ENCODE measurements around the gene ACKR2. TPM values are rescaled to one million over a fixed set of nuclear protein-coding genes. Genes with fewer than 3 reads are reported as not detected.
"Not testable (repeated sequence)": the region's sequence is repeated elsewhere in the genome, so short reads cannot be mapped to it uniquely, and the experiment has no call there.

The ACKR2 gene
- total RNA-seq, 1 donor from 2014 or later, result 0.43 TPM

GRCh38 chr3:42876401-42876800 lies 67.2 kb downstream of the ACKR2 start:
- intact Hi-C loops (cut with DNase I), result no loop called here
- DNase-seq, result no peak
- no peak for ATAC-seq (ENCODE audit: poor library complexity)

GRCh38 chr3:42876940-42877720 lies 67.9 kb downstream of the ACKR2 start:
- ATAC-seq (ENCODE audit: poor library complexity) (no peak), DNase-seq (no peak)
- intact Hi-C loops (cut with DNase I), result no loop called here

GRCh38 chr3:42877881-42878280 lies 68.6 kb downstream of the ACKR2 start:
- intact Hi-C loops (cut with DNase I), result no loop called here
- ATAC-seq (ENCODE audit: poor library complexity), result no peak
- DNase-seq, result no peak

GRCh38 chr3:42880183-42880582 lies 70.9 kb downstream of the ACKR2 start:
- ATAC-seq (ENCODE audit: poor library complexity), result no peak
- intact Hi-C loops (cut with DNase I), result loop anchor here (5.0 kb wide), 2 partner anchors 48 to 98 kb away; no protein-coding TSS in a partner anchor
- DNase-seq, result no peak

GRCh38 chr3:42880601-42881451 lies 71.6 kb downstream of the ACKR2 start:
- peak; percentile 99 for ATAC-seq (ENCODE audit: poor library complexity)
- DNase-seq, result peak; percentile 92
- intact Hi-C loops (cut with DNase I), result loop anchor here (5.0 kb wide), 2 partner anchors 49 to 99 kb away; no protein-coding TSS in a partner anchor

DNA sequence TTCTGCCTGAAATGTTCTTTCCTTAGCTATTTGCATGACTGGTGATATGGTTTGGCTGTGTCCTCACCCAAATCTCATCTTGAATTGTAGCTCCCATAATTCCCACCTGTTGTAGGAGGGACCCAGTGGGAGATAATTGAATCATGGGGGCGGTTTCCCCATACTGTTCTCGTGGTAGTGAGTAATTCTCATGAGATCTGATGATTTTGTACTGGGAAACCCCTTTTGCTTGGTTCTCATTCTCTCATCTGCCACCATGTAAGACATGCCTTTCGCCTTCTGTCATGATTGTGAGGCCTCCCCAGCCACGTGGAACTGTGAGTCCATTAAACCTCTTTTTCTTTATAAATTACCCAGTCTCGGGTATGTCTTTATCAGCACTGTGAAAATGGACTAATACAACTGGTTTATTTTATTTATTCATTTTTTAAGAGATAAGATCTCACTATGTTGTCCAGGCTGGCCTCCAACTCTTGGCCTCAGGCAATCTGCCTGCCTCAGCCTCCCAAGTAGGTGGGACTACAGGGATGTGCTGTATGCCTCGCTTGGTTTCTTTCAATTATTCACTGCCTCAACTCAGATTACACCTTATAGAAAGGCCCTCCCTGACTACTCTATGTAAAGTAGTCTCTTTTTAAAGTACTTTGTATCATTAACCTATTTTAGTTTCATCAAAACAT lies 74.1 kb downstream of the ACKR2 start:
- intact Hi-C loops (cut with DNase I), result loop anchor here (5.0 kb wide), 2 partner anchors 51 to 101 kb away; no protein-coding TSS in a partner anchor
- not testable (repeated sequence) for DNase-seq; ATAC-seq (ENCODE audit: poor library complexity)

DNA sequence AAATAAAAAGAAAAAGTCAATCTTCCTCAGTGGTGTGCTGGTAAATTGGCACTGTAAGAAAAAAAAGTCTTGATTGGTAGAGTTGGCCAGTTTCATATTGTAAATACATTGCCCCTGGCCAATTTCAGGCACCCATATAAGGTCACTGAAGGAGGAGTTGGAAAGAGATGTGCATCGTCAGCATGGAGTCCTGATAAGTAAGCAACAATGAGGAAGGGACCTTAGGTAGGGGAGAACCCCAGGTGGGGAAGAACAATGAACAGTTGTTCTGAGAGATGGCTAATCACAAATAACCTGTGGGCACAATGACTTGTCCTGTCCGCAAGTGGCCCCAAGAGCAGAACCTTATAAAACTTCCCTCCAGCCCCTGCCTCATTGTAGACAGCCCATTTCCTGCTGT lies 75.1 kb downstream of the ACKR2 start:
- DNase-seq, result no peak
- no peak for ATAC-seq (ENCODE audit: poor library complexity)
- intact Hi-C loops (cut with DNase I), result loop anchor here (5.0 kb wide), 2 partner anchors 52 to 102 kb away; no protein-coding TSS in a partner anchor

DNA sequence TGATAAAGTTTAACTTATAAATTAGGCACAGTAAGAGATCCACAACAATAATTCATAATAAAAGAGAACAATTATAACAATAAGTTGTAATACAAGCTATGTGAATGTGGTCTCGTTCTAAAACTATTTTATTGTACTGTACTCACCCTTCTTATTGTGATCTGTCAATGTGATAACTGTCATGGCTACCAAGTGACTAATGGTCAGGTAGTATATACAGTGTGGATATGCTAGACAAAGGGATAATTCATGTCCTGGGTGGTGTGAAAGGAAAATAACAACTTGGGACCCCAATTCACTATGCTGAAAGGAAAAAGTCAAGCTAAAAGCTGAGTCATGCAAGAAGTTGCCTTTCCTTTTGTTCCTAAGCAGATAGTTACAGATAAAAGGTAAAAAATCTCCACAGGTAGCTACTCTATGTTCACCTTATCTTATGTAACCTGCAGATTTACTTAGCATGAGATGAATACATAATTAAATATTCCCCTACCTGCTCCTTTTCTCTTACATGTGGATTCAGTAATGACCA lies 77.1 kb downstream of the ACKR2 start:
- DNase-seq (no peak), ATAC-seq (ENCODE audit: poor library complexity) (no peak)
- intact Hi-C loops (cut with DNase I), result no loop called here

GRCh38 chr3:42887084-42887483 lies 77.8 kb downstream of the ACKR2 start:
- ATAC-seq (ENCODE audit: poor library complexity), result no peak
- no peak for DNase-seq
- intact Hi-C loops (cut with DNase I), result no loop called here

DNA sequence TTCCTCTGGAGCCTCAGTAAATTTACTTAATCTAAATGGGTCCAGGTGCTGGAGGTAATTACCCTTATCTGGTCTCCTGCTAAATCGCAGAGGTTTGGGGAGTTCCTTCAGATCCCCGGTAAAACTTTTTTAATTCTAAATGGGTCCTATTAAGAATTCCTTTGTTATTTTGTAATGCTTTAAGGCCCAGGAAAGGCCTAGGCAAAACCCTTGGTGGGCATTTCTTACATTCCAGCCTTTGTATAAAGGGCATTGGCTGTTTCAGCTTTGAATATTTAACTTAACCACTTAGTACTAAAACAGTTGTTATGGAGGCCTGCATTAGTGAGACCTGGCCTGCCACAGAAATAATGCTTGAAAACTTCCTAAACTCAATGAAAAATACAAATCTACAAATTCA lies 81.8 kb downstream of the ACKR2 start:
- intact Hi-C loops (cut with DNase I), result no loop called here
- DNase-seq (no peak), ATAC-seq (ENCODE audit: poor library complexity) (no peak)

DNA sequence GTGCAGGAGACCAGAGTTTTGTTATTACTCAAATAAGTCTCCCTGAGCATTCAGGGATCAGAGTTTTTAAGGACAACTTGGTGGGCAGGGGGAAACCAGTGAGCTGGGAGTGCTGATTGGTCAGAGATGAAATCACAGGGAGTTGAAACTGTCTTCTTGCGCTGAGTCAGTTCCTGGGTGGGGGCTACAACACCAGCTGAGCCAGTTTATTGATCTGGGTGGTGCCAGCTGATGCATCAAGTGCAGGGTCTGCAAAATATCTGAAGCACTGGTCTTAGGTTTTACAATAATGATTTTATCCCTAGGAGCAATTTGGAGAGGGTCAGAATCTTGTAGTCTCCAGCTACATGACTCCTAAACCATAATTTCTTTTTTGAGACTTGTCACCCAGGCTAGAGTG lies 82.9 kb downstream of the ACKR2 start:
- ATAC-seq (ENCODE audit: poor library complexity), result no peak
- intact Hi-C loops (cut with DNase I), result no loop called here

DNA sequence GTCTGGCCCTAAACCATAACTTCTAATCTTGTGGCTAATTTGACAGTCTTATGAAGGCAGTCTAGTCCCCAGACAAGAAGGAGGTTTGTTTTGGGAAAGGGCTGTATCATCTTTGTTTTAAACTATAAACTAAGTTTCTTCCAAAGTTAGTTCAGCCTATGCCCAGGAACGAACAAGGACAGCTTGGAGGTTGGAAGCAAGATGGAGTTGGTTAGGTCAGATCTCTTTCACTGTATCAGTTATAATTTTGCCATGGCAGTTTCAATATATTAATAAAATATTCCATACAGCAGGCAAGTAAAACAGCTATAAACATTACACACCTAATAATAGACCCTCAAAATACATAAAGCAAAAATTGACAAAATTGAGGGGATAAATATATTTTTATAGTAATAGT lies 83.6 kb downstream of the ACKR2 start:
- intact Hi-C loops (cut with DNase I), result no loop called here
- DNase-seq (no peak), ATAC-seq (ENCODE audit: poor library complexity) (no peak)

More for the DNA sequence above, 82.9 kb downstream of the ACKR2 start:
- DNase-seq, result no peak

DNA sequence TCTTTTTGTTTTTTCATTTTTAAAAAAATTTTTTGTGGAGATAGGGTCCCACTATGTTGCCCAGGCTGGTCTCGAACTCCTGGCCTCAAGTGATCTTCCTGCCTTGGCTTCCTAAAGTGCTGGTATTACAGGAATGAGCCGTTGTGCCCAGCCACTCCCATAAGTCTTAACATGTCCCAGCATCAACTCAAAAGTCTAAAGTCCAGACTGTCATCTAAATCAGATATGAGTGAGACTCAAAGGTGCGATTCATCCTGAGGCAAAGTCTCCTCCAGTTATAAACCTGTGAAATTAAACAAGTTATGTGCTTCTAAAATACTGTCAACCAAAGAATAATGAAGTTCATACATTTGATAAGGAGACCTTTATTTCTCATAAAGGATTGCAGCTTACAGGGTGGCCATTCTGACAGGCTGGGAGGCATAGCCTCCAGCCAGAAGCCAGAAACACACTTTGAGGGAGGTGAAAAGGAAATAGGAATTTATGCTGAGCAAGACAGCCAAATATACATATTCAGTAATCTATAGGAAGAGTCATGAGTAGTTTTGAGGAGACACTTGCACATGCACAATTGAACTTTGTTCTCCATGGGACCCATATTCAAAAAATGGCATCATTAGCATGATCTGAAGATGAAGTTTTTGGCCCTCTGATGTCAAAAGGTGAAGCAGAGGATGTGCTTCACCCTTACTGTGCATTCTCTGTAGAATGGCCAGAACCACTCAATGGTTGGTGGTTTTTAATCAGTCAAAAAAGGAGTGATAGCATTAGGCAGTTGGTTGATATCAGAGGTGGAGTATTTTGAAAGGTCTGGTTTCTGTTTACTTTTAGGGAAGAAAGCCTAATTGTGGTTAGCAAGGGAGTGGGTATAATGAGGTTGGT lies 85.7 kb downstream of the ACKR2 start:
- no peak for ATAC-seq (ENCODE audit: poor library complexity)
- intact Hi-C loops (cut with DNase I), result no loop called here
- DNase-seq, result no peak

DNA sequence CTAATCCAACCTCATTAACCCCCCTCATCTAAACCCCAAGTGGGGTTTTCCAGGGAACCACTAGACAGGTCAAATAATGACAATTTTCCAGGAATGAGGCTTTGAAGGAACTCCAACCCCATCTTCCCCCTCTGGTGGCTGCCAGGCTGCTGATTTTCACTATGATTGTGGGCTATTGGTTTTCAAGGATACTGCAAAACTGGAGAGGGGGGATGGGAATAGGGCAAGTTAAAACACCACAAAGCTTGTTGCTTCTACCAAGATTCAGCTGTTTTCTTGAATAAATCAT lies 86.3 kb downstream of the ACKR2 start:
- intact Hi-C loops (cut with DNase I), result no loop called here

GRCh38 chr3:42898896-42899675 lies 89.8 kb downstream of the ACKR2 start:
- intact Hi-C loops (cut with DNase I), result no loop called here
- DNase-seq (no peak), ATAC-seq (ENCODE audit: poor library complexity) (no peak)

More for the DNA sequence above, 86.3 kb downstream of the ACKR2 start:
- ATAC-seq (ENCODE audit: poor library complexity) (no peak), DNase-seq (no peak)

DNA sequence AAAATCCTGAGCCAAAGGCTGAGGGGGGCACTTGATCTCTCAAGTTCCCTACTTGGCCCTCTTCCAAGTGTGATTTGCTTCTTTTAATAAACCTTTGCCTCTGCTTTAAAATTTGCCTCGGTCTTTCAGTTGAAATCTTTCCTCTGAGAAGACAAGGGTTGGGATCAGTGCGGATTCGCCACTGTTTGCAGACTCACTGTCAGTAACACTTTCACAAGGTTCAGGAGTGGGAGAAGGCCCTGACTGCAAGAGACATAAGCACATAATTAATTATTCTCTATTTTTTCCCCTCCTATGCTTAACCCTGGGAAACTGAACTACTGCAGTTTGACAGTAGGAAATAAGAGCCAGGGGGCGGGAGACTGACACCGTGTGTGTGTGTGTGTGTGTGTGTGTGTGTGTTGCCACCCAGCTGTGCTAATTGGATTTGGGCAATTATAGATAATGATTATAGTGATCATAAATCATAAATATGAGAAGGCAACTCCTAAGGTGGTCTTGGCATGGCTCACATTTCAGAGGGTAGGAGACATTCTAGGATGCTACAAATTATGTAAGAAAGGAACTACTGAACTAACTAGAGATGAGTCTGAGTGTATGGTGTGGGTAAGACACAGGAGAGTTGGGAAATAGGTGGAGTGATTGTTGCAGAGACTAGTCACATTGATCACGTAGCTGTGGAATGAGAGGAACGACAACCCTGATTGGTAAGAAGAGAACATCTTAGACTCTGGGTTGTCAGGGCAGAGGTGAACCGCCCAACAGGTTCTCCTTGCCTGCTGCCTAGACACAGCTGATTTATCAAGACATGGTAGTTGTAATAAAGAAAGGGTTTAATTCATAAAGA lies 91.2 kb downstream of the ACKR2 start:
- ATAC-seq (ENCODE audit: poor library complexity) (no peak), DNase-seq (no peak)
- intact Hi-C loops (cut with DNase I), result no loop called here

- DNase-seq (no peak), ATAC-seq (ENCODE audit: poor library complexity) (no peak)
- intact Hi-C loops (cut with DNase I), result no loop called here
Measured at GRCh38 chr3:42901073-42901415, 91.8 kb downstream of the ACKR2 start.

All from Right ventricle myocardium superior (tissue), 1 donor.